GM20000 (cell line): ENCODE results near the gene CHD9.

ENCODE experiments used
- DNase-seq: peaks from one replicate; pipeline ENCODE4 v3.0.0; 2012; ENCODE audit warnings: low spot score
- CTCF ChIP-seq: IDR thresholded peaks from 2 replicates; pipeline ENCODE4 v1.5.1; 2012; ENCODE audit warnings: mild to moderate bottlenecking, control low read depth; ENCODE audit errors: extremely low read depth, missing control alignments

Gene CHD9

DNA sequence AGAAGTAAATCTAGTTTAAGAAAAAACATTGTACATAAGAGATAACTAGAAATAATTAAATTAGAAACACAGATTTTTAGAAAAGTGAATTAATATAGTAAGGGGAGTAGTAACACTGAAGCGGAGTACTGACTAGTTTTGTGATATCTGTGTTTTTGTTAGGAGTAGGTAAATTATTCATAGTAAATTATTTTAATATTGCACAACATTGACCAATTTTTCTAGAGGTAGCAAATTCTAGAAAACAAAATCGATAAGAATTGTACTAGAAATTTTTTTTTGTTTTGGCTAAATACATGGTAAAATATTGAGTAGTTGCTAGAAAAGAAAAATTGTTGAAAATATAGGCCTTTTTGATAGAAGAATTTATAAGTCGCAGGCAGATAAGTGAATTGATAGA, 156.5 kb downstream of the CHD9 start:
- TF ChIP-seq CTCF = no peak
- no peak for DNase-seq

DNA sequence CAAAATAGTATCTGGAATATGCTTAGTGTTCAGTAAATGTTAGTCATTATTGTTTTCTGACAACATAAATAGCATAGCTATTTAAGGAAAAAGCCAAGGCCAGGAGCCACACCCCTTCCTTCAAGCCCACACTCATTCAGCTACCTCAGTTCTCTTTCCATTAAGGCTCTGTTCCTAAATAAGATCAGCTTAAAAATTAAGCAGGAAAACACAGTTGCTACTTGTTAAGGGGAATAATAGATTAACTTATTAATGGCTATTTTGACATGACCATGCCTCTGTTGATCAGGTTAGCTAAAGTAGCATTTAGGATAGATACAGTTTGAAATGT, 158.1 kb downstream of the CHD9 start:
- no peak for TF ChIP-seq CTCF
- DNase-seq = no peak

- no peak for DNase-seq
- no peak for TF ChIP-seq CTCF
Observed at GRCh38 chr16:53213542-53213941, 158.8 kb downstream of the CHD9 start.

GRCh38 chr16:53216798-53217197, 162.0 kb downstream of the CHD9 start:
- no peak for DNase-seq
- TF ChIP-seq CTCF = no peak

DNA sequence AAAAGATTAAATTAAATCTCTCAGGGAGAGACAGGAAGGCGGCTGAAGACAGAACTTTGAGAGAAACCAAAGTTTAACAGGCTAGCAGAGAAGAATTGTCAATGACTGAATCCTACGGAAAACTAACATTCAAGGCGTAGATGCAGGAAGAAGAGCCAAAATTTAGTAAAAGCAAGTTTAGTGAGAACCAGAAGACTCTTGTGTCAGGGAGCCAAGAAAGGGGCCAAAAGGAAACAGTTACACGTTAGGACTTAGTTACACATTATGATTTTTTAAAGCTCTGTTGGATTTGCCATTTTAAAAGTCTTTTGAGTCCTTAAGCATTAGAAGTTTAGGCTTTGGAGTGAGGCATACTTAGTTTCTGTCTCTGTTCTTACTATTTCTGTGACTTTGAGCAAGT, 164.6 kb downstream of the CHD9 start:
- no peak for TF ChIP-seq CTCF

DNA sequence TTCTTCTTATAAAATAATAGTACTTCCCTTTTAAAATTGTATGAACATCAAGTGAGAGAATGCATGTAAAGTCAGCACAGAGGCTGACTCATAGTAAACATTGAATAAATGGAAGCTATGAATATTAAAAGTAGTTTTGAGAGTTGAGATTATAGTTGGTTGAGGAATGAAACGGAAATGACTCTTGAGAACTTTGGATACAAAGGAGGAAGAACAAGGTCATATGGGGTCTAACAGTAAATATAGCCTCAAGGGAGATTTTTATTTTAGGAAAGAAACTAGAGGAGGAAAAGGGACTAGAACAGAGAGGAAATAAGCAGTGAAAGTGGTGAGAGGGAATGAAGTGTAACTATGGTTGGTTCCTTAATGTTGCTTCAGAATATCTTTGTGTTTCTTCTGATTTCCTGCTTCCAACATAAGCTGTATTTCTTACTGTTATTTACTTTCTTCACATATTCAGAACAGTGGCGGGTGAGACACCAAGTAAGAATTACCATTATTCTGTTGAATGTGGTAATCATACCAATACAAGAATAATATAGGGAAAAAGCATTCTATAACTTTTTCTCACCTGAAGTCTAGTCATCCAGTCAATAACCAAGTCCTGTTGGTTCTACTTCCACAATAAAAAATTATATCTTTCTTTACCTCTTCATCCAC, 165.1 kb downstream of the CHD9 start:
- no peak for DNase-seq
- no peak for TF ChIP-seq CTCF

More for the DNA sequence above, 164.6 kb downstream of the CHD9 start:
- no peak for DNase-seq

GRCh38 chr16:53220585-53220984, 165.8 kb downstream of the CHD9 start:
- no peak for TF ChIP-seq CTCF
- DNase-seq = no peak
